Amygdala (tissue), 56 donors: Measurements from ENCODE around the gene PRKAG2.

ENCODE experiments used
- DNase-seq, 56 donors: peaks; one replicate each; lab custom pipeline; 2025; lab: John Stamatoyannopoulos, UW

The PRKAG2 gene

DNA sequence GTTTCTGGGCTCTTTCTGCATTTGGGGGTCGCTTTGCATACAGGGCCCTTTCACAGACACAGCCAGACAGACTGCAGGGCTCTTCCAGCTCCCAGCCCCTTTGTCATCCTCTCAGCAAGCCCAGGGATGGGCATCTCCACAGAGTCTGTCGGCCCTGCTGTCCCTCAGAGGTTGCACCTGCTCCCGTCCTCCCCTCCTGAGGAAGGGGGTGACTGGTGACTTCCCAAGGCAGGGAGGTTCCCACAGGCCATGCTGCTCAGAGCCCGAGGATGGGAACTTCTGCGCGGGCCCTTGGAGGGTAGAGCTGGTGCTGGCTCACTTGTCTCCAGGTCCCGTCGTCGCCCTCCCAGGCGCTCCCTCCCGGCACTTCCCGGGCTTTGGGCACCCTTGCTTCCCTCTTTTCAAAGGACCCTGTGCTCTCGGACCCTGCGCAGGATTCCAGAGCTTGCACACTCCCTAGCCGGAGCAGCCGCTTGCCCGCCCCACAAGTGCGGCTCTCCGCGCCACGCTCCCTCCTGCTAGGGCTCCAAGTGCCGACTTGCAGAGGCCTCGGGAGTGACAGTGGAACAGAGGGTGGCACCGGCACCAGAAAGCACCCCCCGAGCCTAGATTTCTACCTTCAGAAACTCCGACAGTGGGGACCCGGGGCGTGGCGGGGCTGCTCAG is 152.5 kb downstream of the PRKAG2 start:
- DNase-seq: no peak

DNA sequence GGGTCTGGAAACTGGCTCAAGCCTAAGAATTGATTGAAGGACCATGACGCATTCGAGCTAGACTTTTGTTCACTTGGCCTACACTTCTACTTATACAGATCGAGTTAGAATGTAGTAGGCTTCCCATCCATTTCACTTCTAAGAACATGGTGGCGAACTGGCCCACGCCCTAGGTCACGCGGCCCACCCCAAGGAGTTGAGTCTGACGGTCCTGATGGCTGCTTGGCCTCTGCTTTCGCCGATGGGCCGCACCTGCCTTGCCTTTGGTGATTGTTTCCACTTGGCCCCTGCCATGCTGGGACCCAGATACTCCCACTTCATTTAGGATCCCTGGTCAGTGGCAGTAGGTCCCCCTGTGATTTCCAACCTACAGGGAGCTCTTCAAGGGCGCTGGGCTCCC is 153.6 kb downstream of the PRKAG2 start:
- DNase-seq: no peak

DNA sequence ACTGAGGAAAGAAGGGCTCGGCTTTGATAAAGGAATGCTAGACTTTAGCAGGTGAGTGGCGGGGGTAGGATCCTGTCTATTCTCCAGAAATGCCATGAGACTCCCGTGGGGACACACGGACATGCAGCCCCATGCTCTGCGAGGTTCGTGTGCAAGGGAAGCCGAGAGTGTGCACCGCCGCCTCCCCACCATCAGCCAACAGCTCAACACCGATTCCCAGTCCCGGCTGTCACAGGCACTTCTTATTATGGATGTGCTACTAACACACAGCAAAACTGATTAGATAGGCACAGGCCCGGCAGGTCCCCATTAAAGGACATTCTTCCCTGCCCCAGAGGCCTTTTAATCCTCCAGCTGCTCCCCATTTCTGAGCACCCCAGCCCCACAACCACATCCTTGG is 154.4 kb downstream of the PRKAG2 start:
- DNase-seq: no peak

DNA sequence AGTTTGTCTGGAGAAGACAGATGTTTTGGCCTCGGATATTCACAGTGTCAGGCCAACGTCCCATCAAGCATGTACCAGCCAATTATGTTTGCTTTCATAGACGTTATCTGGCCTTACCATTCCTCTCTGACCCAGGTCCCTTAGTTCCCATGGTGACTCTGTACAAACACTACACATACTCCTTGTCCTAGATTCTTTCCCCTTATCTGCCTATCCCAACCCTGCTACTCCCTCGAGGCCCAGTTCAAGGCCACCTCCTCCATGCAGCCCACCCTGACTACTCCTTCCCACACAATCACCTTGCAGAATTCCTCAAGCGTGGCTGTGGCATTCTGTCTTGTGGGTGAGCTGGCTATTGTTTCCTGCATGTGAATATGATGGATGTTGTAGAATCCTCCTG is 155.2 kb downstream of the PRKAG2 start:
- no peak for DNase-seq

DNA sequence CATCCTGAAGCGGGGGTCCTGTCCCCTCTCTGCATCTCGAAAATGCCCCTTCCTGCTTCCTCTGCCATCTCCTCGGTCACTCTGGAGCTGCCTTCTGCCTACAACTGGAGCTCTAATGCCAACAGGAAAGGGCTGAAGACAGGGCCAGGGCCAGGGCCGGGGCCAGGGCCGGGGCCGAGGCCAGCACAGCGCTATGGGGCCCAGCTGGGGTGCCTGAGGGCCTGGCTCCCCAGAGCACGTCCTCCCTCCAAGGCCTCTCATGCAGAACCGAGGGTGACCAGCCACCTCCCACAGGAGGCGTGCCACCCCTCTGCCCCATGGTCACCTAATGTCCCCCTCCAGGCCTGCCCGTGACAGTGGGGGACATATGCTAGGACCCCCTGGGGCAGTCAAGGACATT is 155.7 kb downstream of the PRKAG2 start:
- DNase-seq: no peak

DNA sequence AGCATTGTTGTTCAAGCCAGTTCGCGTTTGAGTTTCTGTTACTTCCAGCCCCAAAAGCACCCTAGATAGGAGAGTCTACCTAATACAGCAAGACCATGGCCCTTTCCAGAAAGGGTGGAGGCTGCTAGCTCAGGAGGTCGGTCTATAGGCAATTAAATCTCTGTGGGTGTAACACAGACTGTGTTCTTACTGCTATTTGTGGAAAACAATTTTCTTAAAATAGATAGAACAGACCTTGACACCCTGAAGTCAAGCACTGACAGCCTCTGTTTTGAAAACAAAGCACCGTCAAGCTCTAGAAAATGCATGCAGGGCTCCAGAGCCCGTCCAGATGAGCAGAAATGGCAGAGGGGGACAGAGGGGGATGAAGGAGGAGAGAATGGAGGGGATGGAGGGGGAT is 156.6 kb downstream of the PRKAG2 start:
- DNase-seq: no peak

DNA sequence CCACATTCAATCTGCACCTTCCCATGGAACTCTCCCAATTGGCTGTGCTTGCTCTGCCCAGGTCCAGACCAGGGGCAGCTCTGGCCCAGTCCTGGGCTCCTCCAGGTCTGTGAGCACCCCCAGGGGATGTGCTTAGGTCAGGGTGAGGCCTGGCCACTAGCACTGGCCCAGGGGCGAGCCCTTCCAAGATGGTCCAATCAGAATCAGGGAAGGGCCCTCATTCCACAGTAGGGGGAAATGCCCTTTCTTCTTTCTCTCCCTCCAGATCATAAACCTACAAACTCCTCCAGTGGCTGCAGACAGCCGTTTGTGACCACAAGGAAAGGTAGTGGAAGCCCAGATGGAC is 157.0 kb downstream of the PRKAG2 start:
- DNase-seq: no peak

DNA sequence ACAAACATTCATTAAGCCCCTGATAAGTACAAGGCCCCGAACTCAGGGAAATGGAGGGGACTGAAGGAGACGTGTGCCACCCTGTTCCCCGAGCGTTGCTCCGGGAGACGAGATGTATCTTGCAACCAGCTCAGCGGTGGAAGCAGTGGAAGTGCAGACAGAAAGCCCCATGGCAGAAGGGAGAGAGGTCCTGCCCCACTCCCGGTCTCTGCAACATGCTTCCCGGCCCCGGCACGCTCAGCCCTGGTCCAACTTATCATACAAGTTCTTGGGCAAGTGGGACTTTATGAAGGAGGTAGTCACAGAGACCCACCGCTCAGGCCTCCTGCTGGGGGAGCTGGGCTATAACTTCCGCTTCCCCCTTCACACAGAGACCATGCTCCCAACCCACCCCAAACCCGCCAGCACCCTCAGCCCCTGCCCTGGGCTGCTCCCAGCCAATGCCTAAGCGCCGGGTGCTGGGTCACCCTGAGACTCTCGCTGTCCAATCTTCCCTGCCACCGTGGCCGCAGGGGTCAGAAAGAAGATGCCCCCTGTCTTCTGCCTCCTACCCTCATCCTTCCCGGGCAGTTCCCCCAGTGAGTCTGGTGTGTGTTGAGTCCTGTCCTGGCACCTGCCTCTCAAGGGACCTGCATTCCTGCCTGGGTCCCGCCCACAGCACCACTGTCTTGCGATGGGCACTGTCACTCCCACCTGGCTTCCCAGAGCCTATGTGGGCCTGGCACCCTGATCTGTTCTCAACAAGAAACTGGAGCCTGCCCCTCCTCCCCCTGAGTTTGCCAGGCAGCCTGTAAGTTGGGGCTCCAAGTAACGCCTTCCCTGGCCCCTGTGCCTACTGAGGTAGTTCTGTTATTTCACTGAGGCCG is 157.7 kb downstream of the PRKAG2 start:
- DNase-seq: no peak

DNA sequence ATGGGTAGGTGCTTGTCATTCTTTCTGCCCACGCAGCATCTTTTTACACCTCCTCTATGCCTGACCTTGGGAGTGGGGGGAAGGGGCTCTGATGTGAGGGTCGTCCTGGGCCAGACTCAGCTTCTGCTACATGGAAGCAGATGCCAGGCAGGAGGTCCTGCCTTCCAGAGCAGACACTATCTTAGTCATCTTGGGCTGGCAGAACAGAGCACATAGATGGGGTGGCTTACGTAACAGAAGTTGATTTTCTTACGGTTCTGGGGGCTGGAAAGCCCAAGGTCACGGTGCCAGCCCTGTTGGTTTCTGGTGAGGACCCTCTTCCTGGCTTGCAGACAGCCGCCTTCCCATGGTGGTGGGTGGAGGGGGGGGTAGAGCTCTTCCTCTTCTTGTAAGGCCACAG is 159.0 kb downstream of the PRKAG2 start:
- no peak for DNase-seq

DNA sequence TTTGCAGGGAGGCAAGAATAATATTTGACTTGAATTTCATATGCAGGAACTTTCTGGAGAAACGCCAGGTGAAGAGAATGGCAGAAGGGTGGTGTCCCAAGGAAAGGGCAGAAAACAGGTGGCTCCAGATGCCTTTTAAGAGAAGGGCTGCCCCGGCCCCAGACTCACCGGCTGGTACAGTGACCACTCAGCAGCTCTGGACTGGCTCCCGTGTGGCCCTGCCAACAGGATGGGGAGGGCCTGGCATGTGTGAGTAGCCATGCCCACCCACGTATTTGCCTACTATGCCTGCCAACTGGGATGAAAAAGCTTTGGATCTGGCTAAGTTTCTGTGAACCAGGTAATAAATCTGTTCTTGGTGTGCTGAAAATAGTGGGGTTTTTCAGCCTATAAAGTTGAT is 159.5 kb downstream of the PRKAG2 start:
- peak in 12 of 56 donors; percentile 5 to 62 (median 24) for DNase-seq

DNA sequence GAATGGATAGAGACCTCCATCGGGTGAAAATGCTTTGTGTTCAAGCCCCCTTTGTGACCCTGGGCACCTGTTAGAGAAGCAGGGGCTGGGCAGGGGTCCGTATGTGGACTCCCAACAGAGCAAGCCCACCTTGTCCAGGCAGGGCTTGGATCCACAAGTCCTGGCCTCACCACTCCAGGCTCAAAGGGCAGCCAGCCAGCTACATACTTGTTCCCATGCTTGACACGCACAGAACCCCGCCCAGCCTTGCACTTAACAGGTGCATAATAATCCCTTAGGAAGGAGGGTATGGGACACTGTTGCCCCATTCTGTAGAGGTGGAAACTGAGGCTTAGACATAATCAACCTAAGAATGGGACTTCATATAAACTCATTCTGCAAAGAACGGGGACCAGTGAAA is 160.6 kb downstream of the PRKAG2 start:
- no peak for DNase-seq

DNA sequence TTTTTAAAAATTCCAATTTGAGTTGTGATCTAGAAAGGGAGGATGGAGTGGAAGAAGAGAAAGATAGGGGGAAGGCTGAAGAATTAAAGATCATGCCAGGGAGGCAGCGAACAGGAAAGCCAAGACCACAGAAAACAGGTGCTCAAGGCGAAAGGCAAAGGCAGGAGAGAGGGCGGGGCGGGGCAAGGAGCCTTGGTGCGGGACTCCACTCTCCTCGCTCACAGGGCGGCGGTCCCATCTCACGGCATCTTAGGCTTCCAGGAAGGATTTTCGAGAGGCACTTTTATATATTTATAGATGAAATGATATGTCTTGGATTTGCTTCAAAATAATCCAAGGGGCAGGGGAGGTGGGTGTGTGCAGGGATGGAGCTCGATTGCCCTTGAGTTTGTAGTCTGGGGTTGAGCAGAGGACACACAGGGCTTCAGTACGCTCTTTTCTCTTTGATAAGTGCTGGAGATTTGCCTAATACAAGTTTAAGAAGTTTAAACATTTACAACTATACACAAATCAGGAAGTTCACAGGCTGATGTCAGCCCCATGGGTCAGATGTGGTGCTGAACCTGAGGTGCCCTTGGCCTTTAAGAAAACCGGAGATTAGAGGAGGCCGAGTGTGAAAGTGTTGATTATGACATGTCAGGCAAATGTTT is 161.1 kb downstream of the PRKAG2 start:
- DNase-seq: no peak

DNA sequence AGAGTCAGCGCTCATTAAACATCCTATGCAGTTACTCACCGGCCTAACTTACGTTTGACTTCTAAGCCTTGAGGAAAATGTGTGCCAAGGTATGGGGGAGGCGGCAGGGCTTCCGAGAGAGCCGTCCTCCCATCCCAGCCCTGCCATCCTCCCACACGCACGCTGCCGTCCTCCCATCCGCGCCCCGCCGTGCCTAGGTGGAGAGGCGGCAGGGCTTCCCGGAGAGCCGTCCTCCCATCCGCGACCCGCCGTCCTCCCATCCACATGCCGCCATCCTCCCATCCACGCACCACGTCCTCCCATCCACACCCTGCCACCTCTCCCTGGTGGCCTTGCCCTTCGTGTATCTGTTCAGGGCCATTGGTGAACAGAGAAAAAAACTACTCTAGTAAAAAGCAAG is 162.7 kb downstream of the PRKAG2 start:
- no peak for DNase-seq

DNA sequence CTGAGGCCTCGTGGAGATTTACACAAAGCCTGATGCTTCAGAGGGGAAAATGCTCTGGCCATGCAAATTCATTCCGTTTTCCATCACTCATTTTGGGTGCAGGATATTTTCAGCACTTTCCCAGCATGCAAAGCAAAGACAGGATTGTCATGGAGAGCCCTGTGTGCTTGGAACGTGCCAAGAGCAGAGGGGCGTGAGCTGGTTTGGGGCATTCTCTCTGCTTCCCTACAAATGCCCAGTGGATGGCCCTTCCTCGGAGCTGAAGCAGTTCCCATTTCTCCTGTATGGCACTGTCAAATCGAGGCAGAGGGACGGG is 164.1 kb downstream of the PRKAG2 start:
- no peak for DNase-seq

DNA sequence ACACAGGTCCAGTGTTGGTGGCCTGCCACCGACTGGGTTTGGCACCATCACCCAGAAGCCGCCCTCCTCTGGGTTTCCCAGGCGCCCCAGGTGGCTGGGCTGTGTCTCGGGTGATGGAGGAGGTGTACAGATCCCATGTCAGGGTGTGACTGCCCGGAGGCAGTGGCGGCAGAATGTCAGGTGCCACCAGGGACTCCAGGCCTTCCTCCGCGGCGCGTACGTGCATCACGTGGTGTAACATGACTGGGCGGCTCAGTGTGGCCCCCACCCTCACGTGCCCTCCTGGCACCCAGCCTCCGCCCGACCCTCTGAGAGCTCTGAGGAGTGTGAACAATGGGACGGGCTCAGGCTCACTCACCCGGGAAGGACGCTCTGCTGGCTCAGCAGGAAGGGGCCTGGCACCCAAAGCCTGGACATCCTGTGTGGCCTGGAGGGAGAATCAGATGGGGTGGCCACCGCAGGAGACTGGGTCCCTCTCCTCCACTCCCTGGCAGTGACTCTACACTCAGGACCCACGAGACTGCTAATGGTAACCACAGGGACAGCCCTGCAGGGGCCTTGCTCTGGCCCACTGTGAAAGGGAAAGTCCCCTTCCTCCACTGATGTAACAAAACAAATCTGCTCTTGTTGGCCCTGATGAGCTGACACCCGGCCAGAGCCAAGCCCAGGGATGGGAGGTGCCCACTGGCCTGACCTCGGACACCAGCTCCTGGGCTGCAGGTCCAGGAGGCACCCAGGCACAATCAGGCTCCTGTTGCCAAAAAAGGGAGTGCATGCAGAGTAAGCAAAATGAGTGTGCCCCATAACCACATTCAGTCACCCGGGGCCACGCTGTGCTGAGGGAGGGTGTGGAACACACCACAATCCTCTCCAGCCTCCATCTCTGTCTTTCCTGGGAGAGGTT is 164.8 kb downstream of the PRKAG2 start:
- peak in 1 of 56 donors; percentile 51 for DNase-seq

DNA sequence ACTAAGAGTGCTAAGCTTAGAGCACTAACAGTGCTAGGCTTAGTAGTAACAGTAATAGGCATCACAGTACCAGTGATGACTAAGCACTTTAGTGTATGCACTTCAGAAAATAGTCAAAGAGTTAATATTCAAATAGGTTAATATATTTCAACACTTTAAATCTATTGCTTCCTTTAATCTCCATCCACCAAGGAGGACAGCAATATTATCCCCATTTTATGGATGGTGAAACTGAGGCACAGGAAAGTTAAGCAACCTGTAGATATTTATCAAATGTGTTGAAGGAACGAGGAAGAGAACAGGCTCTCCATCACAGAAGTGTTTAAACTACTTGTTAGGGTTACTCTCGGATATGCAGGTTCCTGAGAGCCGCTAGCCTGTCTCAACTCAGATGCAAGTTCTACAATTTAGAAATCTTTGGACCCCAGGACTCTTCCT is 165.5 kb downstream of the PRKAG2 start:
- DNase-seq: no peak

DNA sequence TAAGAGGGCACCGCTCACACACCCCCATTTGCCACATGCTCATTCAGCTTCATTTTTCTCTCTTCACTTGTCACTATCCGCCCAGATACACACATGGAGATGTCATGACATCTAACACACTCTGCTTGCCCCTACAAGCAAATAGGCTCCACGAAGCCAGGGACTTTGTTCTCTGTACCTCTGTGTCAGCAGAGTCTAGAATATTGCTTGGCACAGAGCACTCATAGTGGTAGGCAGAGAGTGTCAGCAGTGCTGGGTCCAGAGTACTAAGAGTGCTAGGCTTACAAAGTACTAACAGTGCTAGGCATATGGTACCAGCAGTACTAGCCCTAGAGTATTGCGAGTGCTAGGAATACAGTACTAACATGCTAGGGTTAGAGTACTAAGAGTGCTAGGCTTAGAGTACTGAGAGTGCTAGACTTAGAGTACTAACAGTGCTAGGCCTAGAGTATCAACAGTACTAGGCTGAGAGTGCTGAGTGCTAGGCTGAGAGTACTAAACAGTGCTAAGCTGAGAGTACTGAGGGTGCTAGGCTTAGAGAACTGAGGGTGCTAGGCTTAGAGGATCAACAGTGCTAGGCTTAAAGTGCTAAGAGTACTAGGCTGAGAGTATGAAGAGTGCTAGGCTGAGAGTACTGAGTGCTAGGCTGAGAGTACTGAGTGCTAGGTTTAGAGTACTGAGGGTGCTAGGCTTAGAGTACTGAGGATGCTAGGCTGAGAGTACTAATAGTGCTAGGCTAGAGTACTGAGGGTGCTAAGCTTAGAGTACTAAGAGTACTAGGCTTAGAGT is 166.1 kb downstream of the PRKAG2 start:
- no peak for DNase-seq

DNA sequence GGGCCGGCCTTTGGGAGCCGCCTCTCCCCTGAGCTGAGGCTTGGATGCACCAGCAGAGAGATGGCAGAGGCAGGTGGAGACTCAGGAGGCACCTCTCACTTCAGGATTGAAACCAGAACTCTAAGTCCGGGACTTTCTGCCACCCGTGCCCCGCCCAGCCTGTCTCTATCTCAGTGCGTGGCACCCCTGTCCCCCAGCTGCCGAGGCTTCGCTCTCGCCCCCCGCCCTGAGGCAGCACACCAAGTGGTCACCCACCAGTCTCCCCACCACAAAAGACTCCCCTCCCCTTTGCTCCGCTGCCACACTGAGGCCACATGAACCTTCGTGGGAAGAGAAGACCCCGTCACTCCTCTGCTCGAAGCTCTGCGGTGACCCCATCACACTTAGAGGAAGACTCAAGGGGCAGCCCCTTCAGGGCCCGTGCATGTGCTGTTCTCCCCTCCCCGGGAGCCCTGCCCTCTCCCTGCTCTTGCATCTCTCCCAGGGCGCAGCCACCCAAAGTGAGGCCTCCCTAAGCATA is 166.7 kb downstream of the PRKAG2 start:
- DNase-seq: no peak

DNA sequence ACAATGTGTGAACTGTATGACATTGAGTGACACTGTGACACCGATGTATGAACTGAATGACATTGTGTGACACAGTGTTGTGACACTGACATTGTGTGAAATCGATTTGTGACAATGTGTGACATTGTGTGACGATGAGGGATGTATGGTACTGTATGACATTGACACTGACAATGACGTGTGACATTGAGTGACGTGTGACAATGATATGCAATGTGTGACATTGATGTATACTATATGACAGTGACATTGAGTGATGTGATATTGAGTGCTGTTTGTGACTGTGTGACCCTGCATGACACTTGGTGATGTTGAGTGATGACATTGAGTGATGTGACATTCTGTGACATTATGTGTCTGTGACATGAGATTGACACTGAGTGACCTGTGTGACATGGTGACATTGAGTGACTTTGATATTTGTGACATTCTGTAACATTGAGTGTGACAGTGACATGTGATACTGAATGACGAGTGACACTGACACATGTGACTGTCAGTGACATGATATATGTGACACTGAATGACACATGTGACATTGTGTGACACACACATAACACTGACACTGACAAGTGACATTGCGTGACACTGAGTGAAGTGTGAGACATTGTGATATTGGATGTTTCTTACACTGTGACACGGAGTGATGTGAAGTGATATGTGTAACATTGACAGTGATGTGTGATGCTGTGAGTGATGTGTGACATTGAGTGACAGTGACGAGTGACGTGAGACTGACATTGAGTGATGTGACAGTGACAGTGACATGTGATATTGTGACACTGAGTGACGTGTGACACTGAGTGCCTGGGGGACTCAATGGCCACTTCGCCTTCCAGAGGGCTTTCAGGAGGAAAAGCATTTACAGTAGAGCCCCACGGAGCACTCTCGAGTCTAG is 167.5 kb downstream of the PRKAG2 start:
- DNase-seq: no peak
